Measurements from ENCODE around the gene MASTL.

Gene MASTL

GRCh38 chr10:27225642-27226257 lies 70.6 kb downstream of the MASTL start:
- no peak for DNase-seq

GRCh38 chr10:27230022-27230421 lies 74.9 kb downstream of the MASTL start:
- DNase-seq = no peak

GRCh38 chr10:27235706-27236105 lies 80.6 kb downstream of the MASTL start:
- no peak for DNase-seq
